ENCODE data around the gene SLIT1.

SLIT1 gene

GRCh38 chr10:96971324-96971723 is 214.4 kb downstream of the SLIT1 start:
- no peak overlapping the region for H3K4me3 ChIP-seq

DNA sequence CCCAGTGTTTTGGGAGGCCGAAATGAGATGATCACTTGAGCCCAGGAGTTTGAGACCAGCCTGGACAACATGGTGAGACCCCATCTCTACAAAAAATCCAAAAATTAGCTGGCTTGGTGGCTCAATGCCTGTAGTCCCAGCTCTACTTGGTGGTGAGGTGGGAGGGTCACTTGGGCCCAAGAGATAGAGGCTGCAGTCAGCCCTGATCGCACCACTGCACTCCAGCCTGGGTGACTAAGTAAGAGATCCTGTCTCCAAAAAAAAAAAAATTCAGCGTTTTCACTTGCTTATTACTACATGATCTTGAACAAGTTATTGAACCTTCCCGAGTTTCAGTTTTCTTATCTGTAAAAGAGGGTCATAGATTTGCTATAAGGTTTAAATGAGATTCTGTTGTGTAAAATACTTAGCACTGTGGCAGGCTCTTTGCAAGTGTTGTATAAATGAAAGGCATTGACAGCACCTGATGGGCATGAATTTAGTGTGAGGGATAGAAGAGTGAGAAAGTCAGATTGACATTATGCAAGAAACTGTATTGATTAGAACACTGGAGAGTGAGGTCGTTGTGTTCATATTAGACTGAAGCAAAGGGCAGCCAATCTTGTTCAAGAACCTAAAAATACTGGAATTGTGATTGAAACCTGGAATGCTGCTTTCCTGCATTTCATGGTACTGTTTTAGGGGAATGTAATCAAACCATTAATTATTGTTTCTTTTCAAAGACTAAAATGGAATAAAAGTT is 216.9 kb downstream of the SLIT1 start:
- TF ChIP-seq POLR2AphosphoS5 (IDR thresholded peaks at IDR 0.05; ENCODE audit: borderline replicate concordance, low read depth, low read length) (no peak), EZH2 (IDR thresholded peaks at IDR 0.05) (no peak), FOXP2 (optimal IDR thresholded peaks at IDR 0.05; ENCODE audit: control extremely low read depth, extremely low read length, insufficient read depth) (no peak)
- H3K9me3 ChIP-seq (ENCODE audit: low read depth, low read length) = no peaks in the 10 kb centered on the region
- DNase-seq (ENCODE audit: low read depth, low spot score) = no peak
- no peak overlapping the region for H3K27ac ChIP-seq
- H3K4me3 ChIP-seq = no peak overlapping the region
- H3K36me3 ChIP-seq (ENCODE audit: insufficient read depth, low read length) = no peaks in the 10 kb centered on the region
- no peak overlapping the region for H3K9ac ChIP-seq (ENCODE audit: insufficient read length)

More at GRCh38 chr10:96971324-96971723, 214.4 kb downstream of the SLIT1 start:
- Histone ChIP-seq H3K27ac (no peak overlapping the region), H3K36me3 (ENCODE audit: insufficient read depth, low read length) (no peaks in the 10 kb centered on the region), H3K9me3 (ENCODE audit: low read depth, low read length) (no peaks in the 10 kb centered on the region), H3K9ac (ENCODE audit: insufficient read length) (no peak overlapping the region)
- DNase-seq (ENCODE audit: low read depth, low spot score) = no peak
- TF ChIP-seq POLR2AphosphoS5 (IDR thresholded peaks at IDR 0.05; ENCODE audit: borderline replicate concordance, low read depth, low read length) (no peak), FOXP2 (optimal IDR thresholded peaks at IDR 0.05; ENCODE audit: control extremely low read depth, extremely low read length, insufficient read depth) (no peak)

DNA sequence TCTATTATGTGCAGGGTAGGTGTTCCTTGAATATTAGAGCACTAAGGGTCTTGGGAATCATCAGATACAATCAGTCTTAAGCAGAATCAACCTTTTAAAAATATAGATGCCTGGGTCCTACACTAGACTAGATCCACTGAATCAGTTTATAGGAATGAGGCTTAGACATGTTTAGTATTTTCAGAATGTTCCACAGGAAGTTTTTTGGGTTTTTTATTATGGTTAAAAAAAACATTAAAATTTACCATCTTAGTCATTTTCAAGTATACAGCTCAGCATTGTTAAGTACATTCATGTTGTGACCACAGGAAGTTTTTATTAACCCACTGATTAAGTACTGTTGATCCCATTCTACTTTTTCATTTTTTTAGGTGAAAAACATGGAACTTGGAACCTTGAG is 217.9 kb downstream of the SLIT1 start:
- Histone ChIP-seq H3K9ac (ENCODE audit: insufficient read length) (no peak overlapping the region), H3K9me3 (ENCODE audit: low read depth, low read length) (no peaks in the 10 kb centered on the region), H3K4me3 (no peak overlapping the region), H3K36me3 (ENCODE audit: insufficient read depth, low read length) (no peaks in the 10 kb centered on the region), H3K27ac (no peak overlapping the region)
- no peak for TF ChIP-seq EZH2 (IDR thresholded peaks at IDR 0.05)
- no peak for TF ChIP-seq POLR2AphosphoS5 (IDR thresholded peaks at IDR 0.05; ENCODE audit: borderline replicate concordance, low read depth, low read length)
- TF ChIP-seq FOXP2 (optimal IDR thresholded peaks at IDR 0.05; ENCODE audit: control extremely low read depth, extremely low read length, insufficient read depth) = no peak
- no peak for DNase-seq (ENCODE audit: low read depth, low spot score)

GRCh38 chr10:96964131-96964530 is 221.6 kb downstream of the SLIT1 start:
- TF ChIP-seq EZH2 (IDR thresholded peaks at IDR 0.05) (no peak), FOXP2 (optimal IDR thresholded peaks at IDR 0.05; ENCODE audit: control extremely low read depth, extremely low read length, insufficient read depth) (no peak), POLR2AphosphoS5 (IDR thresholded peaks at IDR 0.05; ENCODE audit: borderline replicate concordance, low read depth, low read length) (no peak)
- Histone ChIP-seq H3K27ac (no peak overlapping the region), H3K9me3 (ENCODE audit: low read depth, low read length) (no peaks in the 10 kb centered on the region), H3K36me3 (ENCODE audit: insufficient read depth, low read length) (no peaks in the 10 kb centered on the region), H3K9ac (ENCODE audit: insufficient read length) (no peak overlapping the region), H3K4me3 (no peak overlapping the region)
- DNase-seq (ENCODE audit: low read depth, low spot score) = no peak

- no peaks in the 10 kb centered on the region for H3K9me3 ChIP-seq (ENCODE audit: low read depth, low read length)
- no peak overlapping the region for H3K27ac ChIP-seq
- H3K36me3 ChIP-seq (ENCODE audit: insufficient read depth, low read length) = no peaks in the 10 kb centered on the region
- H3K9ac ChIP-seq (ENCODE audit: insufficient read length) = no peak overlapping the region
- H3K4me3 ChIP-seq = no peak overlapping the region
- no peak for TF ChIP-seq EZH2 (IDR thresholded peaks at IDR 0.05)
- no peak for TF ChIP-seq POLR2AphosphoS5 (IDR thresholded peaks at IDR 0.05; ENCODE audit: borderline replicate concordance, low read depth, low read length)
- TF ChIP-seq FOXP2 (optimal IDR thresholded peaks at IDR 0.05; ENCODE audit: control extremely low read depth, extremely low read length, insufficient read depth) = no peak
- DNase-seq (ENCODE audit: low read depth, low spot score) = no peak
These were observed 224.9 kb downstream of the SLIT1 start for GRCh38 chr10:96960872-96961271.

DNA sequence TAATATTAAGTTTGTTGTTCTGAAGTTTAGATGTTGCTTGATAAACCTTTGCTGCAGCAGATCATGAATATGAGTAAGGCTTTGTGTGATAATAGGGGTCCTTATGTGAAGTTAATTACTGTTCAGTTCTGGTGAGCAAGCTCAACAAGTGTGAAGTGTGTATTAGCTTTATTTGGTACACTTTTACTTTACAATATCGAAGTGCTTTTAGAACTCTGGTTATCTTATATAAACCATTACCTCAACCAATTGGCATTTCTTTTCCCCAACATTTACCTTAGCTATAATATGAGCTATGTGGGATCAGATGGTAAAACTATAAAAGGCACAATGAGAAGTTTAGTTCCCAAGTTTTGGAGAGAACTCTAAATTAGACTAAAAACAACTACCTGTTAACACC is 226.0 kb downstream of the SLIT1 start:
- Histone ChIP-seq H3K36me3 (ENCODE audit: insufficient read depth, low read length) (no peaks in the 10 kb centered on the region; the same call in 1 of the 2 replicates), H3K9ac (ENCODE audit: insufficient read length) (no peak overlapping the region), H3K27ac (no peak overlapping the region), H3K4me3 (no peak overlapping the region), H3K9me3 (ENCODE audit: low read depth, low read length) (no peaks in the 10 kb centered on the region)
- no peak for DNase-seq (ENCODE audit: low read depth, low spot score)
- TF ChIP-seq EZH2 (IDR thresholded peaks at IDR 0.05) (no peak), FOXP2 (optimal IDR thresholded peaks at IDR 0.05; ENCODE audit: control extremely low read depth, extremely low read length, insufficient read depth) (no peak), POLR2AphosphoS5 (IDR thresholded peaks at IDR 0.05; ENCODE audit: borderline replicate concordance, low read depth, low read length) (no peak)

GRCh38 chr10:96958071-96958470 is 227.7 kb downstream of the SLIT1 start:
- no peak for DNase-seq (ENCODE audit: low read depth, low spot score)
- H3K36me3 ChIP-seq (ENCODE audit: insufficient read depth, low read length) = no peaks in the 10 kb centered on the region; the same call in 1 of the 2 replicates
- H3K9ac ChIP-seq (ENCODE audit: insufficient read length) = no peak overlapping the region
- no peaks in the 10 kb centered on the region for H3K9me3 ChIP-seq (ENCODE audit: low read depth, low read length)
- H3K4me3 ChIP-seq = no peak overlapping the region
- TF ChIP-seq EZH2 (IDR thresholded peaks at IDR 0.05) = no peak
- no peak overlapping the region for H3K27ac ChIP-seq

DNA sequence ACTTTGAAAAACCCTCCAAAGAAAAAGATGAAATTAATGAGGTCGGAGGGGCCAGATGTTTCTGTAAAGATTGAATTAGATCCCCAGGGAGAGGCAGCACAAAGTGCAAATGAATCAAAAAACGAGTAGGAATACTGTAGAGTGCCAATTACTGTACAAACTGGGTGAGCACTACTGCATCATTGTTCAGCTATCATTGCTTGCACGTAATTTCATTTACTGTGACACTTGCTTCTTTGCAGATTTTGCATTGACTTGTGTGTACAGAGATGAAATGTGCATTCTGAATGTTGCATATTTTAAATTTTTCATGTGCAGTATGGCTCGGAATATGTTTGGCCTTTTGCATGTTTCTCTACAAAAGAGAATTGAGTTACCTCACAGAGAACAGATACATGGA is 230.0 kb downstream of the SLIT1 start:
- H3K27ac ChIP-seq = no peak overlapping the region
- no peaks in the 10 kb centered on the region; the same call in 1 of the 2 replicates for H3K36me3 ChIP-seq (ENCODE audit: insufficient read depth, low read length)
- no peak overlapping the region for H3K4me3 ChIP-seq
- H3K9me3 ChIP-seq (ENCODE audit: low read depth, low read length) = no peaks in the 10 kb centered on the region
- DNase-seq (ENCODE audit: low read depth, low spot score) = no peak
- H3K9ac ChIP-seq (ENCODE audit: insufficient read length) = no peak overlapping the region
- TF ChIP-seq EZH2 (IDR thresholded peaks at IDR 0.05) = no peak
- no peak for TF ChIP-seq FOXP2 (optimal IDR thresholded peaks at IDR 0.05; ENCODE audit: control extremely low read depth, extremely low read length, insufficient read depth)
- no peak for TF ChIP-seq POLR2AphosphoS5 (IDR thresholded peaks at IDR 0.05; ENCODE audit: borderline replicate concordance, low read depth, low read length)

- Histone ChIP-seq H3K27ac (no peak overlapping the region), H3K36me3 (ENCODE audit: insufficient read depth, low read length) (no peaks in the 10 kb centered on the region; the same call in 1 of the 2 replicates)
- TF ChIP-seq POLR2AphosphoS5 (IDR thresholded peaks at IDR 0.05; ENCODE audit: borderline replicate concordance, low read depth, low read length) = no peak
- TF ChIP-seq FOXP2 (optimal IDR thresholded peaks at IDR 0.05; ENCODE audit: control extremely low read depth, extremely low read length, insufficient read depth) = no peak
- no peak for TF ChIP-seq EZH2 (IDR thresholded peaks at IDR 0.05)
These were observed 233.8 kb downstream of the SLIT1 start for GRCh38 chr10:96951954-96952353.

More at GRCh38 chr10:96951954-96952353, 233.8 kb downstream of the SLIT1 start:
- no peaks in the 10 kb centered on the region for H3K9me3 ChIP-seq (ENCODE audit: low read depth, low read length)
- H3K9ac ChIP-seq (ENCODE audit: insufficient read length) = no peak overlapping the region
- no peak for DNase-seq (ENCODE audit: low read depth, low spot score)
- H3K4me3 ChIP-seq = no peak overlapping the region

Measured in SK-N-MC (cell line).